Muscle of arm (tissue), 12 donors: ENCODE results near the gene GNPDA1. TPM values are rescaled to one million over a fixed set of nuclear protein-coding genes. Genes with fewer than 3 reads are reported as not detected.

Experiments used
- DNase-seq: peaks from one replicate; pipeline ENCODE4 v3.0.0-alpha.2; 2013
- polyA plus RNA-seq, 12 donors: library from polyadenylated mRNA; unstranded; fragments of 120-200 nt; gene quantifications; one replicate each; pipeline ENCODE4 v1.2.1, GENCODE V29; 2013; ENCODE audit not compliant: insufficient read length in 12 of 12

GNPDA1 gene
- polyA plus RNA-seq, 12 donors: 17.1 to 35.0 (median 24.3) TPM; not detected in 1

DNA sequence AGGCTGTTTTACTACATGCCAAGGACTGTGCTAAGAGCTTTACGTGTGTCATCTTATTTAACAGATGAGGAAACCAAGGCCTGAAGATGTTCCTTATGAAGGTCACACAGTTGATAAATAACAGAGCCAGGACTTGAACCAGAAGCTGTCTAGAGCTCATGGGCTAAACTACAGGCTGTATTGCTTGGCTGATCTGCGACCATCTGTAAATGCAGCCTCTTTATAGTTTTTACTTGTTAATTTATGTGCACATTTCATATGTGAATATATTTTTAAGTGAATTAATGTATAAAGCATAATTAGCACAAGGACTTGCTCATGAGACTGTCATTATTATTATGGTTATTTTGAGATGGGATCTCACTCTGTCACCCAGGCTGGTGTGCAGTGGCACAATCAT is 19.3 kb upstream of the GNPDA1 start:
- DNase-seq: no peak

GRCh38 chr5:142025637-142026036 is 12.8 kb upstream of the GNPDA1 start:
- DNase-seq: no peak

DNA sequence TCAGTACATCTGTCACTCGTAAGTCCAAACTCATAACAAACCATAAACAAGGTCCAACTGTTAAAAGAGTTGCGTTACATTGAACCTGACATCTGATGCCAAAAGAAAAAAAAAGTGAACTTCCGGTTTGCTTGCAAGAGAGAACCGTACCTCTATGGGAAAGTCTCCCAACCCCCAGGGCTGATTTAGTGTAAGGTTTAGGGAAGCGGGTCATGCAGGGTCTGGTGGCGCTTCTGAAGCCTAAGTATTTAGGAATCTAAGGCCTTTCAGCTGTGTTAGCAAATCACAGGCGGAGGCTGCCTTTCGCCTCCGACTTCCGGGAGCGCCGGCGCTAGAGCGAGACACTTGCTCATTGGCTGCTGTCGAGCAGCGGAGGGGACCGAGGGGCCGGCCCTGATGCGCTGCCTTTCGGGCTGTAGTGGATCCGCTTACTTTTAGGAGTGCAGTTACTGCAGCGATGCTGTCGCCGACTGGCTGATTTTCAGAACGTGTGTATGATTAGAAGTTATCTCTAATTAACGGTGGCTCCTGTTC is 12.0 kb upstream of the GNPDA1 start:
- DNase-seq: peak; percentile 90

- DNase-seq: no peak
These were observed 11.0 kb upstream of the GNPDA1 start for GRCh38 chr5:142023836-142024235.

DNA sequence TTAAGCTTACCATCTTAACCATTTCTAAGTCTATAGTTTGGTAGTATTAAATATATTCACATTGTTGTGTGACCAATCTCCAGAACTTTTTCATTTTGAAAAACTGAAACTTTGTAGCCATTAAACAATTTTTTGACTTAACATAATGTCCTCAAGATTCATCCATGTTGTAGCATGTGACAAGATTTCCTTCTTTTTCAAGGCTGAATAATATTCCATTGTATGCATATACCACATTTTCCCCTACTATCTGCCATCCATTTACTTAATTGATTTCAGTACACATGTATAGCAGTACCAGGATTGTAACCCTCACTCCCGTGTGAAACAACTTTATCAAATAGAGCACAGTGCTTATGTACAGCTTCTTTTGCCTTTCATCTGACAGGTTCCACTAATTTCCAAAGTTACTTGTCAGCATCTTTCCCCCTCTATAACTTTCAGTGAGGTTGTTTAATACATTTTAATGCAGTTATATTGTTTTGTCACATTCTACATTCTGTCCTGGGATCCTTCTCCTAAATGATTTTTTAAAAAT is 7.4 kb upstream of the GNPDA1 start:
- DNase-seq: no peak

GRCh38 chr5:142017832-142018427 is 5.1 kb upstream of the GNPDA1 start:
- no peak for DNase-seq

GRCh38 chr5:142016556-142016955 is 3.7 kb upstream of the GNPDA1 start:
- no peak for DNase-seq

DNA sequence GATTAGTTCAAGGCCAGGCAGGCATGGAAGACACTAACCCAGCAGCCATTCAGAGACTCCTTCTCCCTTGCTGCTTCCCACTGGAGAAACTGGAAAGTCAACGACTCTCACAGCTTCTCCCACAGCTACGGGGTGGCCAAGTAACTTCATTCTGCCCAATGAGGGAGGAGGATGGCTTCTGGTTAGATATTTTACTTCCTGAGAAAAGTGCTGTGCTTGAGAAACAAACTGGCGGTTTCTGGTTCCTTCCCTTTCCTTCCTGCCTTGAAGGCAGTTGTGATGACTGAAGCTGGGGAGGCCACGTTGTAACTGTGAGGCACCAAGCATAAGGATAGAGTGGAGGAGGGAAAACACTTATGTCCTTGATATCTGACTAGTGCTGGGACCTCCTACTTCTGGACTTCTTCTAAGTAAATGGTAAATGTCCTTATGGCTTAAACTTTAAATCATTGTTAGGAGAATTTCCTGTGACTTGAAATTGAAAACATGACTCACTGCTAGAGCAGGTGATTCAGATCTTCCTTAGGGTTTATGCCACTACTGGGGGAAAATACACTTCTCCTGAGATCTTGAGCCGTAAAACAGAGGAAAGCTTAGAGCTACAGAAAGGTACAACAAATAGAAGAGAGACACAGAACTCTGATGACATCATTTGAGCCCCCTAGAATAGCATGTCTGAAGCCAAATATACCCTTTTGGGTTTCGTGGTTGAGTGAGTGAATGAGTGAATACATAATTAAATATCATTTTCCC is 3.1 kb upstream of the GNPDA1 start:
- peak; percentile 17 for DNase-seq

- peak; percentile 48 for DNase-seq
These were observed 2.2 kb upstream of the GNPDA1 start for GRCh38 chr5:142014911-142015584.

DNA sequence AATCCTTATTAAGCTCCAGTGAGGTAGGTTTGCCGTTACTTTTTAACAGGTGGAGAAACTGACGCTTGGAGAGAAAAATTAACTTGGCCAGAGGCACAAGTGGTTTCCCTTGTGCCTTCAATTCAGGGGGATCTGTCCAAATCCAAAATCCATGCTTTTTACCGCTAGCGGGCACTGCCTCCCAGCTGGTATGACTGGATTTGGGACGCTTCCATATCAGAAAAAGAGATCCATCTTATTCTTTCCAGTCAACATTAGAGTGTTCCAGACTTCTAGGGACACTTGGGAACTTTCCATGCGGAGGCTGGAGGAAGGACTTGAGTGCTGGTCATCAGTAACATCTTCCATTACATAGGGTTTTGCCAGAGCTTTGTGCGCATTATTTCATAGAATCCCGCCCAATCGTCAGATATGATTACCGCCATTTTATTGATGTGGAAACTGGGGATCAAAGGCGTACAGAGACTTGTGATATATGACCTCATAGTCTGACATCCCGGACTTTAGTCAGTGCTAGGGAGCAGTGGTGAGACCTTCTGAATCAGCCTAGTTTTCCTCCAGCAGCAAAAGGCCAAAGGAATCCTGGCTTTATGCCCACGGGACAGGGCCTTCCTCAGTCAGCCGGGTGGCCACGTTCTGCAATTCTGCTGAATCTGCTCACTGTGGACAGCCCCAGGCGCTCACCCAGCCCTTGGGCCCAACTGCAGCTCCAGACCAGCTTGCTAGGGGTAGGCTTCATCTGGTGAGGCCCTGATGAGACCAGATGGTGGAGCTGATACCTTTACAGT is 1.1 kb upstream of the GNPDA1 start:
- no peak for DNase-seq

DNA sequence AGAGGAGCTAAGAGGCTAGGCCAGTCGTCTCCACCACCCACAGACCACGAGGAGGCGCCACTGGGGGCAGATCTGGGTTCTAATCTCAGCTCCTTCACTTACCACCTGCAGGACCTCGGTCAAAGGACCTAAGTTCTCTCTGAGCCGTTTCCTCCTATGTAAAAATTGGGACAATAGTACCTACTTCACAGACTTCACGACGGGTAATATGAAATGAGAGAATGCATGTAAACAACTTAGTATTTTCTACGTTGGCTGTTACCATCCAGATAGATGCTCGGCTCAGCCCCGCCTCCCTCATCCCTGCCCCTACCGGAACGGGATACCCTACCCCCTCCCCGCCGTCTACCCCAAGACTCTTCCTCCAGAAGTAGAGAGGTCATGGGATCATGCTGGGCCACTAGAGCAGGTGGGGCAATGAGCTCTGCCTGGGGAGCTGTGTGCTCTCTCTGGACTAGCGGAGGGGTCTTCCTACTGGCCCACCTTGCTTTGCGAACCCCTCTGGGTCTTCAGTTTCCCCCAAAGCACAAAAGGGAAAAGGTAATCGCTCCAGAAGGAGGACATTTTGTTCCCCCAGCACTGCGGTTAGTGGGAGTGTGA is 541 bp downstream of the GNPDA1 start:
- peak; percentile 17 for DNase-seq

GRCh38 chr5:142011572-142012185 is 1.1 kb downstream of the GNPDA1 start:
- no peak for DNase-seq

- no peak for DNase-seq
These were observed 2.9 kb downstream of the GNPDA1 start for GRCh38 chr5:142009886-142010285.

- DNase-seq: no peak
These were observed 4.0 kb downstream of the GNPDA1 start for GRCh38 chr5:142008813-142009212.

DNA sequence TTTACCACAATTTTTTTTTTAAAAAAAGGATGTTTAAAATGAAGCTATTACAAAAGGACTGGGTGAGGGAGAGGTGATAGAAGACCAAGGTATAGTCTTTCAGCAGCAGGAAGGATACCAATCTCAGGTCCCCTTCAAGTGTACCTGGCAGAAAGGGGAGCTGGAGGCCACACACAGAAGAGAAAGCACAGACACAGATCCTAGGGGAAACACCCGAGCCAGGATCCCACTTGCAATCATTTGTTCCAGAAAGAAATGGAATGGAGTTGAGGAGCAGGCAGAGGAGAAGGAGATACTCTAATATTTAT is 5.6 kb downstream of the GNPDA1 start:
- no peak for DNase-seq

- DNase-seq: no peak
These were observed 6.2 kb downstream of the GNPDA1 start for GRCh38 chr5:142006363-142007236.

DNA sequence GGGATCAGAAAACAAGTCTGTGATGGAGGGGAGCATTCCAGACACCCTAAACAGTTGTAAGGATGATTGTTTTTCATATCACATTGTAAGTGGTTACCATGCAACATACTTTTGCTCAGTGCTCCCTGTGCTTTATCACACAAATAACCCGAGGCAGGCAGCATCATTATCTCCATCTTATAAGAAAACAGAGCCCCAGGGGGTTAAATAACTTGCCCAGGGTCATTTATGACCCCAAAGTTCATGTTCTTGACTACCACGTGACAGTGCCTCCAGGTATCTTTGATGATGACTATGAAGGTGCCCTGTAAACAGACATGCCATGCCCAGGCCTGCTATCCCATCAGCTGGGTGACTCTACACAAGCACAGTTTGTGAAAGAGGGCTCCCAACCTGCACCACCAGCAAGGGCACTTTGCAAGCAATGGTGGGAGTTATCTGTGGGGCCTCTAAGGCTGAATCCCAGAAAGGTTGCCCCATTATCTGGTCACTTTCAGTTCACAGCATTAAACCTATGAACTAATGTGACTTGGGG is 9.5 kb downstream of the GNPDA1 start:
- DNase-seq: no peak

DNA sequence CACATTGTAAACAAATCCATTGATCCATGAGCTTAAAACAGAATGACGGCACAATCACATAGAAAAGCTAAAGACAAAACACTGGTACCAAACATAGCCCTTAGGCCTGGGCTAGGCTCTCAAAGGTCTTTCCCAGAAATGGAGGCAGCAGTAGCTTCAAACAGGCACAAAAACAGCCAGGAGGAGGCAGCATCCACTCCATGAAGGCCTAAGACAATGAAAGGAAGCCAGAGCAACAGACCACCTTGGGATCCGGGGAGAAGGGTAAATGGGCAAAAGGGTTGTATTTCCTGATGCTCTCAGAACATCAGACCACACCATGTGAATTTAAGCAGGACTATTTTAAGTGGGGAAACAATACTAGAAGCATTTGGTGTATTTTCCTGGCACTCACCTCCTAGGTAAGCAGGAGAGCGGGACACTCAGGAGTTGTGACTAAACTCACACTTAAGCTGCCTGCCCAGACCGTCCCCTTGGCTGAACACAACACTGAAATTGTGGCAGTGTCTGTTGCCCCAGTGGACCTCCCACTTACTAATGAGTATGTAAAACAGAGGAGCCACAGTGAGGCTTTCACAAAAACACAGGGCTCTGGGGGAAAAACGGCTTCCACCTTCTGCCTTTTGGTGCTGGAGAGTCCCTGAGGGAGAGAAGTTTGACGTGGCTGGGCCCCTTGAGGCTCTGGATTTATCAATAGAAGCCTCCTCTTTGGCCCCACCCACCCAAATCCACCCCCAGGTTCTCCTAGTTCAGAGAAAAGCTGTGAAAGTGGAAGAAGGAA is 11.9 kb downstream of the GNPDA1 start:
- DNase-seq: no peak

DNA sequence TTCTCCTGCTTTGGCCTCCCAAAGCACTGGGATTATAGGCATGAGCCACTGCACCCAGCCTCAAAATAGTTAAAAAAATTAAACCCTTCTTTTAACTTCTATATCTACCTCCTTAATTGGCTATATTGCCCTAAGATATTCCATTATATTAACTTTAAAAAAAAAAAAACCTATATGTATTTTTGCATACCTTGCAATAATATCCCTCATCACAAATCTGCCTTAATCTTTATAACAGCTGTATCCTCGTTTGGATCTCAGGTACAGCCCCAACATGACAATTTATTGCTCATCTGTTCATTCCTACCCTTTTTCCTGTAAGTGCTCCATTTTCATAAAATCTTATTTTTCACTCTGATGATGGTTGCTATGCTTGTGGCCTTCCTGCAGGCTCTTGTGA is 12.7 kb downstream of the GNPDA1 start:
- DNase-seq: no peak
